Bronchial epithelial cell (primary cell): Measurements from ENCODE around the gene EXOC6. TPM values are rescaled to one million over a fixed set of nuclear protein-coding genes. Genes with fewer than 3 reads are reported as not detected.
"Not testable (repeated sequence)": the region's sequence is repeated elsewhere in the genome, so short reads cannot be mapped to it uniquely, and the experiment has no call there.

Experiments
- DNase-seq: peaks from one replicate; pipeline ENCODE4 v3.0.0-alpha.2; 2010; ENCODE audit warnings: low read depth
- FAIRE-seq: peaks from 2 replicates; lab custom pipeline; 2011; peaks lifted over from hg19 to GRCh38; lab: Jason Lieb, UNC
- H3K27me3 ChIP-seq: 2 replicates; pipeline ENCODE4 v1.5.1; 2011; ENCODE audit warnings: low read length; ENCODE audit not compliant: control insufficient read depth, insufficient read depth
- H3K36me3 ChIP-seq: 2 replicates; pipeline ENCODE4 v1.5.1; 2011; ENCODE audit warnings: low read length; ENCODE audit not compliant: control insufficient read depth, insufficient read depth
- H3K4me3 ChIP-seq: 2 replicates; pipeline ENCODE4 v1.5.1; 2011; ENCODE audit warnings: mild to moderate bottlenecking, low read depth, low read length, control low read depth
- CTCF ChIP-seq: IDR thresholded peaks from 2 replicates; pipeline ENCODE4 v1.5.1; 2011; ENCODE audit warnings: mild to moderate bottlenecking, moderate library complexity, low read length, control low read depth, inconsistent platforms; ENCODE audit not compliant: insufficient read depth, severe bottlenecking
- total RNA-seq: library from RNA; depleted of rRNA; stranded (reverse); fragments of >200 nt; gene quantifications from 2 replicates; pipeline ENCODE4 v1.2.1, GENCODE V29; 2014

EXOC6 gene
- total RNA-seq, 1 donor from 2014 or later = 12.4 TPM

- FAIRE-seq (no peak), DNase-seq (no peak)
- TF ChIP-seq CTCF = no peak
- Histone ChIP-seq H3K4me3 (no peak overlapping the region), H3K27me3 (no peaks in the 10 kb centered on the region), H3K36me3 (no peaks in the 10 kb centered on the region)
Measured at GRCh38 chr10:92931597-92931996, 83.3 kb downstream of the EXOC6 start.

GRCh38 chr10:92937876-92938275, 89.6 kb downstream of the EXOC6 start:
- TF ChIP-seq CTCF = no peak
- H3K4me3 ChIP-seq = no peak overlapping the region
- no peaks in the 10 kb centered on the region for H3K27me3 ChIP-seq
- FAIRE-seq = no peak
- no peak for DNase-seq
- no peaks in the 10 kb centered on the region for H3K36me3 ChIP-seq

GRCh38 chr10:92938841-92939240, 90.5 kb downstream of the EXOC6 start:
- Histone ChIP-seq H3K27me3 (no peaks in the 10 kb centered on the region), H3K36me3 (no peaks in the 10 kb centered on the region), H3K4me3 (no peak overlapping the region)
- no peak for TF ChIP-seq CTCF
- DNase-seq (no peak), FAIRE-seq (no peak)

GRCh38 chr10:92942226-92942625, 93.9 kb downstream of the EXOC6 start:
- Histone ChIP-seq H3K27me3 (no peaks in the 10 kb centered on the region), H3K36me3 (no peaks in the 10 kb centered on the region), H3K4me3 (no peak overlapping the region)
- FAIRE-seq (no peak), DNase-seq (no peak)
- no peak for TF ChIP-seq CTCF

- H3K36me3 ChIP-seq = no peaks in the 10 kb centered on the region
- H3K4me3 ChIP-seq = no peak overlapping the region
- no peak for TF ChIP-seq CTCF
- no peaks in the 10 kb centered on the region for H3K27me3 ChIP-seq
- FAIRE-seq (no peak), DNase-seq (no peak)
Measured at GRCh38 chr10:92946491-92946890, 98.2 kb downstream of the EXOC6 start.

- not testable (repeated sequence) for DNase-seq, FAIRE-seq, H3K4me3 ChIP-seq, H3K36me3 ChIP-seq, H3K27me3 ChIP-seq
Measured at GRCh38 chr10:92952573-92952972, 104.3 kb downstream of the EXOC6 start.
